NCI-H2227 treated with DMSO at 0.1 percent for 48 hours (cell line): Measurements from ENCODE around the gene TPX2.

ENCODE experiments used
- DNase-seq: peaks from one replicate; lab custom pipeline; 2025; lab: John Stamatoyannopoulos, UW

The TPX2 gene

GRCh38 chr20:31833130-31833930 is 94.2 kb downstream of the TPX2 start:
- no peak for DNase-seq

DNA sequence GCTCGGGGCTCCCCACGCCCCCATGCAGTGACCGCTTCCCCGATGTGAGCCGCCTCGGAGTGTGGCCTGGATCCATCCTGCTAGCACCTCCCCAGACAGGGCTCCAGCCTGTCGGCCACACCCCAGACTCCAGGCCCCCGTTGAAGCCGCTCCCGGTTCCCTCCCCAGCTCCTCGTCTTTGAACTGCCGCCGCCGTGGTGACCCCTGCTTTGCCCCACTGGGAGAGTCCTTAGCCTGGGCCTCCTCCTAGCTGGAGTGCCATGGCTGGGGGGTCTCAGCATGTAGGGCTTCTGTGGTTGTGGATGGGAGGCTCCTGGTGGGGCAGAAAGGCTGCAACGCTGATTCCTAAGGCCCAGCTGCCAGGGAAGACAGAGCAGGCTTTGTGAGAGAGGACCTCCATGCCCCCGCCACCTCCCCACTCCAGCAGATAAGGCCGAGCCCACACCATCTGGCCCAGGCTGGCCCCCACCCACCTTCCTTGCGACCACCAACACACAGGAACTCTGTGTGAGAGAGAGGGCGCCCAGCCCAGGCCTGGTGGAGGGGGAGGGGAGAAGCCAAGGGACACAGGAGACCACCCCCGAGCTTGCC is 94.9 kb downstream of the TPX2 start:
- no peak for DNase-seq

GRCh38 chr20:31835554-31835953 is 96.5 kb downstream of the TPX2 start:
- DNase-seq, result no peak

GRCh38 chr20:31835977-31836852 is 97.1 kb downstream of the TPX2 start:
- no peak for DNase-seq

DNA sequence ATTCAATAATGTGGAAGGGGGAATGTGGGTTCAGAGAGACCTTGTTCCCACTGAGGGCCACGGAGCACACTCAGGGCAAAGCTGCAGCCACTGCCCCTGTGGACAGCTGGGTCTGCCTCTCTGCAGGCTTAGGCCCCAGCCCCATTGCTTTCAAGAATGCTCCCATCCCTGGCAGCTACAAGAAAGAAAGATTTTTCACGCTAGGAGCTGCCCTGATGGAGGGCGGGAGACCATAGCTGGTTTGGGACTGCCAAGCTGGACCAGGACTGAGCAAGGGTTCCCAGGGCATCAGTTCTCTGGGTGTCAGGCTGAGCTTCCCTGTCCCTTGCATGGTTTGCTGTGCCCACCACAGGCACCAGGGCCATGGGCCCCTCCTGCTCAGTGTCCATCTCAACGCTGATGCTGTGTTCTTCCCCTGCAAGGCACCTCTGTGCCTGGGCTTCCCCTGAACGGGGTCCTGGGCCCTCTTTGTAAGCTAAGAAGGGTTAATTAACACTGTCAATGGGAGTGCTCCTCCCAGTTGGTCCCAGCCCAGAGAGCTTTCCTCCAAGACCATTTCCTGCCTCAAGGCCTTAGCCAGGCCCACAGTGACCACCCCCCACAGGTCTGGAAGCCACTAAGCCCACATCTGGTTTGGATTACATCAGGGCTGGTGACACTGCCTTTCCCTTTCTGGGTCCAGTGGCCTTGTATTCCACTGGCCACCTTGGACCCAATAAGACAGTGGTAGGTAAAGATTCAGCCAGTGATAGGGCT is 97.9 kb downstream of the TPX2 start:
- DNase-seq, result no peak

DNA sequence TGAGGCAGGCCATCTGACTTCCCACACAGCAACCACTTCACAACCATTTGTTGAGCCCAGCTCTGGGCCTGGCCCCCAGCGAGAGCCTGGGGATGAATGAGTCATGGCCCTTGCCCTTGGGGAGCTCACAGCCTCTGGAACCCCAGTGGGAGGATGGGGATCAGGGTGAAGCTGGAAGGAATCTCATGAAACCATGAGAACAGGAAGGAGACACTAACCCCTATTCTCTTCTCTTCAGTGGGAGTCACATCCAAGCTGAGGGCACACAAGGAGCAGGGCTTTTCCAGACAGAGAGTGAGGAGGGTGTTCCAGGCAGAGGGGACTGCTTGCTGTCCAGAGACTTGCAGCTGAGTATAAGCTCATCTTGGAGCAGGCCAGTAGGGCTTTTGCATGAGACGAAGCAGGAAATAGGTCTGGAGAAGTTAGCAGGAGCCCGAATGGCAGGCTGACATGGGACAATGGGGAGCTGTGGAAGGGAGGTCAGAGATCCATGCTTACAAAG is 98.9 kb downstream of the TPX2 start:
- no peak for DNase-seq

DNA sequence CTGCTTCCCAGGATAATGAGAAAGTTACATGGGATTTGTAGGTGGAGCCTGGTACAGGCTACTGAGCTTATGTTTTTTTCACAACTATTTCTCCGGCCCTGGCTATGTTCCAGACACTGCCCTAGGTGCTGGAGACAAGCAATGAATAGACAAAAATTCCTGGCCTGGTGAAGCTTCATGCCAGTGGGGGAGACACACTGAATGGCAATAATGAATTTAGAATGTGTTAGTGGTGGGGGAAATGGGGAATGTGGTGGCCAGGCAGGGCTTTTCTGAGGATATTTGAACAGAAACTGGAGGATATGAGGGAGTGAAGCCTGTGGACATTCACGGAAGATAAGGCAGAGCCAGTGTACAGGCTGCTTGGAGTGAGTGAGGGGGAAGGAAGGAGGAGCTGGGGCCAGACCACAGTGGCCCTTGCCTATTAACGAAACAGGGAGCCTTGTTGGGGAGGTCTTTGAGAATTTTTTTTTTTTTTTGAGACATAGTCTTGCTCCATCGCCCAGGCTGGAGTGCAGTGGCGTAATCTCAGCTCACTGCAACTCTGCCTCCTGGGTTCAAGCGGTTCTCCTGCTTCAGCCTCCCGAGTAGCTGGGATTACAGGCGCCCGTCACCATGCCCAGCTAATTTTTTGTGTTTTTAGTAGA is 99.7 kb downstream of the TPX2 start:
- no peak for DNase-seq

GRCh38 chr20:31839782-31840487 is 100.8 kb downstream of the TPX2 start:
- DNase-seq, result no peak

GRCh38 chr20:31840906-31841816 is 102.1 kb downstream of the TPX2 start:
- DNase-seq, result no peak

DNA sequence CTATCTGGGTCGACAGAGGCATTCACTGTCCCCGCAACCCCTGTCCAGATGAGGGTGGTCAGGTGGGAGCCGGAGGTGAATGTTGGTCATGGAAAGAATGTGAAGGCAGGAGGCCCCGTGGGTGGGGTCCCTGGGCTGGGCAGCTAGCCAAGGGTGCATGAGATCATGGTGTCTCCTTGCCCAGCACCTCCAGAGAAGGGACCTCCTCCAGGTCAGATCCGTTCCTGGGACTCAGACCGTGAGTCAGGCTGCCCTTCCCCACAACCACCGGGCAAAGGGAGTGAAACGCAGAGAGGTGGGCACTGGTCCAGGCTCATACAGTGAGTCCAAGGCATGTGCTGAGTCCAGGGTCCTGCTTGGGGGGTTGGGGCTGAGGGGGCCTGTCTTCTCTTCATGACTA is 102.8 kb downstream of the TPX2 start:
- no peak for DNase-seq

DNA sequence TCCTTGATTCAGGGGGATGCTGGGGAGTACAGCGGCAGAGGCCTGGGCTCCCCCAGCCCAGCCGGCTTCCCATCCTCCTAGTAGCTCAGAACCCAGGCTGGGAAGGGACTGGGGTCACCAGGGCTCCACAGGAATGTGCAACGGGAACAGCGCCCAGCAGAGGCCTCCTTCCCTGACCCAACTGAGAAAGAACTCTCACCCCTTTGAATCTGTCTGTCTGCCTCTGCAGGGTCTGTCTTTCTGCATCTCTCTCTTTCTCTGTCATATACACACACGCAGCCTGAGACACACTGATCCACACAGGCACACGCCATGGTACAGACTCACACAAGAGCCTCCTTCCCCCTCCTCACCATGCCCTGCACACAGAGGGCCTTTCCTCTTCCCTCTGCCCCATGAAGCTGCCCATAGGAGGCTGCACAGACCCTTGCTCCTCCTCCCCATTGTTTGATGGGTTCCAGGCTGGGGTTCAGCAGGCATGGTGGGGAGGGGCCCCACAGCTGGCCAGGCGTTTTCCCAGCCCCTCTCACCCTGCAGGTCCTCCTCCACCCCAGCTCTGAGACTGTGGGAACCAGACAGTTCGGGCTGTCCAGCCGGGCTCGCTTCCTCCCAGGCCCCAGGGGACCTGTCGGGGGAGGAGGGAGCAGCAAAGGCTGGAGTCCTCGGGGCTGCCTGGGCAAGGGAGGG is 103.5 kb downstream of the TPX2 start:
- no peak for DNase-seq

DNA sequence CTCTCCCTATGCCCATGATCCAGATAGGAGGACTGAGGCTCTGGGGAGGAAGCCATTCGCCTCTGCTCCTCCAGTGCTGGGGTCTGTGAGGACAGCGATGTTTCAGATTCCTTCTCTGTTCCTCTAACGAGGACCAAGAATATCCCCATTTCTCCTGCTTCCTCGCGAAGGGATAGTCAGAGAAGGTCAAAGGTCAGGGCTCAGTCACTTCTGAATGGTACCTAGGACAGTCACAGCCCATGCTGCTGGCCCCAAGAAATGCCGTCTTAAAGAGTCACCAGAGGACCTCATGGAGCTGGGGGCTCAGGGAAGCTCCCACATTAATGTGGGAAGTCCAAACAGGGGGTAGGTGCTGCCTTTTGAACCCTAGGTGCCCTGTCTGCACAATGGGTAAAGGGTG is 104.2 kb downstream of the TPX2 start:
- no peak for DNase-seq

- DNase-seq, result no peak
These were observed 104.8 kb downstream of the TPX2 start for GRCh38 chr20:31843881-31844280.

DNA sequence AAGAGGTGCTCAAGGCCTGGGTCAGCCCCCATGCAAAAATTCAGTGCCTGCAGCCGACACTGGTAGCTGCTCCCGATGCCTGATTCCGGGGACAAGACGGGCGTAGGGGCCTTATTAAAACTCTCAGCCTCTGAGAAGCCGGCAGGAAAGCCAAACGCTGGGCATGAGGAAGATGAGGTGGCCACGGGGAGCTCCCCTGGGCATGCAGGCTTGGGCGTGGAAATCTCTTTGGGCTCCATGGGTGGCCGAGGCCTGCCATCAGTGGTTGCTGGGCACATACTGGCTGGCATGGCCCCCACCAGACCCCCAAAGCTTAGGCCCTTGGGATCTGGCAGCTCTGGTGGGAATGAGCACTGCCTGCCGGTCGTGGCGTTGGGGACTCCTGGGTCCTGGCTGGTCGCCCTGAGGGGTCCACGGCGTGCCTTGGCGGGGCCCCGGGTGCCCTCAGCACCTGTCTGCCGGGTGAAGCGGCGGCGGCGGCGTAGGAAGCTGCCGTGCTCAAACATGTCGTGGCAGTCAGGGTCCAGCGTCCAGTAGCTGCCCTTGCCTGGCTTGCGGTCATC is 105.7 kb downstream of the TPX2 start:
- no peak for DNase-seq

- DNase-seq, result no peak
These were observed 106.3 kb downstream of the TPX2 start, which contains the start of gene FOXS1 for GRCh38 chr20:31845300-31845863. Gene FOXS1 (minus strand): TSS chr20:31845604. CDS start chr20:31845542, 62 bp downstream.

GRCh38 chr20:31846793-31847138 is 107.7 kb downstream of the TPX2 start:
- no peak for DNase-seq

- DNase-seq, result no peak
These were observed 109.3 kb downstream of the TPX2 start for GRCh38 chr20:31848088-31848999.
